GM10248 (cell line): Measurements from ENCODE around the gene CLEC16A.

Experiments
- CTCF ChIA-PET: fragments of 300-600 bp; sonication (Branson Sonifier 250); formaldehyde crosslinking; extraction: SDS; loops from one replicate; lab custom pipeline; 2021; ENCODE audit warnings: antibody characterized with exemption; lab: Yijun Ruan, JAX
- POLR2A ChIA-PET: fragments of 350-650 bp; sonication (Branson Sonifier 250); formaldehyde crosslinking; extraction: SDS; loops from one replicate; lab custom pipeline; 2020; ENCODE audit warnings: antibody characterized with exemption; lab: Yijun Ruan, JAX
- DNase-seq: peaks from one replicate; pipeline ENCODE4 v3.0.0; 2012; ENCODE audit errors: extremely low spot score
- TF ChIP-seq, protein P1 (sequence below): IDR thresholded peaks from 2 replicates; pipeline ENCODE4 v1.5.1; 2012; ENCODE audit warnings: mild to moderate bottlenecking, low read depth; ENCODE audit errors: extremely low read depth, missing control alignments, control extremely low read depth

The CLEC16A gene

GRCh38 chr16:10949424-10949970 lies 5.1 kb downstream of the CLEC16A start:
- no peak for DNase-seq
- POLR2A ChIA-PET: interaction anchor here (1.0 to 1.4 kb wide), 2 partner anchors 15 to 306 kb away, joined by 3 to 7 read pairs; no protein-coding TSS in a partner anchor
- CTCF ChIA-PET: interaction anchor here (1.0 to 17.8 kb wide), 15 partner anchors 9 to 638 kb away, joined by 3 to 305 read pairs (median 4); partner anchors contain the start of genes LITAF and SOCS1
- TF ChIP-seq, protein P1, sequence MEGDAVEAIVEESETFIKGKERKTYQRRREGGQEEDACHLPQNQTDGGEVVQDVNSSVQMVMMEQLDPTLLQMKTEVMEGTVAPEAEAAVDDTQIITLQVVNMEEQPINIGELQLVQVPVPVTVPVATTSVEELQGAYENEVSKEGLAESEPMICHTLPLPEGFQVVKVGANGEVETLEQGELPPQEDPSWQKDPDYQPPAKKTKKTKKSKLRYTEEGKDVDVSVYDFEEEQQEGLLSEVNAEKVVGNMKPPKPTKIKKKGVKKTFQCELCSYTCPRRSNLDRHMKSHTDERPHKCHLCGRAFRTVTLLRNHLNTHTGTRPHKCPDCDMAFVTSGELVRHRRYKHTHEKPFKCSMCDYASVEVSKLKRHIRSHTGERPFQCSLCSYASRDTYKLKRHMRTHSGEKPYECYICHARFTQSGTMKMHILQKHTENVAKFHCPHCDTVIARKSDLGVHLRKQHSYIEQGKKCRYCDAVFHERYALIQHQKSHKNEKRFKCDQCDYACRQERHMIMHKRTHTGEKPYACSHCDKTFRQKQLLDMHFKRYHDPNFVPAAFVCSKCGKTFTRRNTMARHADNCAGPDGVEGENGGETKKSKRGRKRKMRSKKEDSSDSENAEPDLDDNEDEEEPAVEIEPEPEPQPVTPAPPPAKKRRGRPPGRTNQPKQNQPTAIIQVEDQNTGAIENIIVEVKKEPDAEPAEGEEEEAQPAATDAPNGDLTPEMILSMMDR: no peak

- ChIA-PET CTCF (interaction anchor here (0.9 to 17.8 kb wide), 9 partner anchors 10 to 637 kb away, joined by 3 to 305 read pairs (median 3); partner anchors contain the start of genes LITAF and SOCS1), POLR2A (interaction anchor here (1.6 kb wide), 1 partner anchor 306 kb away, joined by 5 read pairs; the partner anchor contains the start of gene SOCS1)
- TF ChIP-seq, protein P1: no peak
Observed at GRCh38 chr16:10950393-10950792, 6.0 kb downstream of the CLEC16A start.

GRCh38 chr16:10951026-10951425 lies 6.7 kb downstream of the CLEC16A start:
- CTCF ChIA-PET: interaction anchor here (0.9 to 17.8 kb wide), 5 partner anchors 10 to 455 kb away, joined by 3 to 305 read pairs (median 5); partner anchors contain the start of gene SOCS1
- POLR2A ChIA-PET: interaction anchor here (1.6 kb wide), 1 partner anchor 305 kb away, joined by 5 read pairs; the partner anchor contains the start of gene SOCS1
- no peak for DNase-seq
- TF ChIP-seq, protein P1: no peak

More at GRCh38 chr16:10950393-10950792, 6.0 kb downstream of the CLEC16A start:
- DNase-seq: no peak

- TF ChIP-seq, protein P1: no peak
- CTCF ChIA-PET: interaction anchor here (0.8 to 17.8 kb wide), 24 partner anchors 9 to 686 kb away, joined by 3 to 305 read pairs (median 4); partner anchors contain the start of genes CLEC16A and SOCS1
- DNase-seq: no peak
- POLR2A ChIA-PET: no interaction called here
Observed at GRCh38 chr16:10954903-10955302, 10.5 kb downstream of the CLEC16A start.

- TF ChIP-seq, protein P1: no peak
- DNase-seq: no peak
- ChIA-PET POLR2A (interaction anchor here (0.6 to 1.3 kb wide), 4 partner anchors 62 to 298 kb away, joined by 3 to 7 read pairs (median 5); partner anchors contain the start of gene SOCS1), CTCF (interaction anchor here (0.9 to 17.8 kb wide), 7 partner anchors 5 to 450 kb away, joined by 3 to 305 read pairs (median 5); partner anchors contain the start of gene CLEC16A)
Observed at GRCh38 chr16:10957771-10958482, 13.6 kb downstream of the CLEC16A start.

GRCh38 chr16:10959161-10959560 lies 14.8 kb downstream of the CLEC16A start:
- TF ChIP-seq, protein P1: no peak
- DNase-seq: no peak
- ChIA-PET POLR2A (no interaction called here), CTCF (interaction anchor here (0.7 to 17.8 kb wide), 5 partner anchors 5 to 755 kb away, joined by 3 to 305 read pairs (median 6); partner anchors contain the start of gene CLEC16A)
